IPS-20b (cell line): ENCODE results near the gene BIK.
"Not testable (repeated sequence)": the region's sequence is repeated elsewhere in the genome, so short reads cannot be mapped to it uniquely, and the experiment has no call there.

Source experiments
- H3K27ac ChIP-seq: one replicate; pipeline ENCODE4 v1.5.1; 2013; ENCODE audit warnings: low read length
- H3K27me3 ChIP-seq: 2 replicates; pipeline ENCODE4 v1.6.1; 2013; ENCODE audit warnings: mild to moderate bottlenecking, low read length, inconsistent platforms; ENCODE audit not compliant: insufficient read depth
- H3K36me3 ChIP-seq: 2 replicates; pipeline ENCODE4 v1.6.1; 2013; ENCODE audit warnings: low read depth, mild to moderate bottlenecking, inconsistent platforms, low read length, moderate library complexity; ENCODE audit not compliant: insufficient read depth
- H3K4me1 ChIP-seq: 2 replicates; pipeline ENCODE4 v1.6.1; 2013; ENCODE audit warnings: mild to moderate bottlenecking, control low read depth, inconsistent platforms, low read length, moderate library complexity; ENCODE audit not compliant: insufficient read depth
- H3K4me3 ChIP-seq: 2 replicates; pipeline ENCODE4 v1.5.1; 2013; ENCODE audit warnings: mild to moderate bottlenecking, low read length, inconsistent platforms
- H3K9ac ChIP-seq: 2 replicates; pipeline ENCODE4 v1.6.1; 2013; ENCODE audit warnings: low read depth, mild to moderate bottlenecking, inconsistent platforms, low read length, moderate library complexity
- H3K9me3 ChIP-seq: 2 replicates; pipeline ENCODE4 v1.6.1; 2013; ENCODE audit warnings: mild to moderate bottlenecking, low read depth, low read length, inconsistent platforms; ENCODE audit not compliant: insufficient read depth

The BIK gene

DNA sequence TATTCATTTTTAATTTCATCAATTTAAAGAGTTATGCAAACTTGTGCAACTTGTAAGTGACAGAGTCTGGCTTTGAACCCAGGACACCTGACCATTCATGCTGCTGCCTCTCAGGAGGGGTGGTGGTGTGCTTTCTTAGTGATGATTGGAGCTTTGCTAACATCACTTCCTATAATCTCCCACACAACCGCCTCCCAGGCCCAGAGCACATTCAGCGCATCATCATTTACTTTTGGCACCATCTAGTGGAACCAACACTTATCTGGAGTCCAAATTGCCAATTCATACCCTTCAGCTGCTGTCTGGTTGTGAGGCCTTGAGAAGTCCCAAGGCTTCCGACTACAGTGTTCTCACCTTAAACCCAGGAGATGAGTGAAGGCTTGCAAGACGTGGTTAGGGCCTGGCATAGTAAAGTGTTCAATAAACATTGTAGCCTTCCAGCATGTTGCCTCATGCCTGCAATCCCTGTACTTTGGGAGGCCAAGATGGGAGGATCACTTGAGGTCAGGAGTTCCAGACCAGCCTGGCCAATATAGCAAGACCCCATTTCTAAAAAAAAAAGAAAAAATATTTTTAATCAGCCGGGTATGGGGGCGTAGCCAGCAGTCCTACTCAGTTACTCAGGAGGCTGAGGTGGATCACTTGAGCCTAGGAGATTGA lies 20.3 kb upstream of the BIK start:
- H3K4me1 ChIP-seq: no peaks in the 10 kb centered on the region
- no peak overlapping the region for H3K27ac ChIP-seq
- H3K9me3 ChIP-seq: no peaks in the 10 kb centered on the region
- no peak overlapping the region for H3K4me3 ChIP-seq
- no peak overlapping the region for H3K9ac ChIP-seq
- H3K27me3 ChIP-seq: no peaks in the 10 kb centered on the region
- no peaks in the 10 kb centered on the region for H3K36me3 ChIP-seq

DNA sequence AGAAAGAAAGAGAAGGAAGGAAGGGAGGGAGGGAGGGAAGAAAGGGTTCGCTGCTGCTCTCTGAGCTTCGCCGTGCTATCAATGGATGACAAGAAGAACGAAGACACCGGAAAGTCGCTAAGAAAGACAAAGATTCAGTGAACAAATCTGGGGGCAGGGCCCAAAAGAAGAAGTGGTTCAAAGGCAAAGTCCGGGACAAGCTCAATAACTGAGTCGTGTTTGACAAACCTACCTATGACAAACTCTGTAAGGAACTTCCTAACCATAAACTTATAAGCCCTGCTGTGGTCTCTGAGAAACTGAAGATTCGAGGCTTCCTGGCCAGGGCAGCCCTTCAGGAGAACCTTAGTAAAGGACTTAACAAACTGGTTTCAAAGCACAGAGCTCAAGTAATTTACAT lies 18.5 kb upstream of the BIK start:
- Histone ChIP-seq H3K27me3 (no peaks in the 10 kb centered on the region), H3K9me3 (peaks cover 7% of the 10 kb centered on the region; the same call in 1 of the 2 replicates), H3K4me3 (no peak overlapping the region), H3K4me1 (no peaks in the 10 kb centered on the region), H3K9ac (no peak overlapping the region), H3K27ac (no peak overlapping the region), H3K36me3 (no peaks in the 10 kb centered on the region)

DNA sequence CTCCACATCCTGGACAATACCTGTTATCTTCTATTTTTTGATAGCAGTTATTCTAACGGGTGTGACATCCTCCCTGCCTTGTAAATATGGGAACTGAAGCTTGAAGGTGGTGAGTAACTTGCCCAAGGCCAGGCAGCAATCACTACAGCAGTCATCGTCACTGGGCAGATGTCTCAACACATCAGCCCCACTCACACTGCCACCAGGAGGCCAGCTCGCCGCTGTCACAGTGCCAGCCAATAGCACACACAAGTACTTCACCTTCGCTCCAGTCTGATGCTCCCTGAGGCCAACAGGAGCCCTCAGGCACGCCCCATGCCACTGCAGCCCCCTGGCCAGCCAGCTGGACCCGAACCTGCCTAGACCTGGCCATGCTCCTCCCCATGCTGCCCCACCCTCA lies 16.5 kb upstream of the BIK start:
- Histone ChIP-seq H3K4me3 (no peak overlapping the region), H3K9ac (no peak overlapping the region), H3K4me1 (no peaks in the 10 kb centered on the region), H3K36me3 (no peaks in the 10 kb centered on the region), H3K27ac (no peak overlapping the region), H3K27me3 (no peaks in the 10 kb centered on the region), H3K9me3 (peaks cover 7% of the 10 kb centered on the region; the same call in 1 of the 2 replicates)

DNA sequence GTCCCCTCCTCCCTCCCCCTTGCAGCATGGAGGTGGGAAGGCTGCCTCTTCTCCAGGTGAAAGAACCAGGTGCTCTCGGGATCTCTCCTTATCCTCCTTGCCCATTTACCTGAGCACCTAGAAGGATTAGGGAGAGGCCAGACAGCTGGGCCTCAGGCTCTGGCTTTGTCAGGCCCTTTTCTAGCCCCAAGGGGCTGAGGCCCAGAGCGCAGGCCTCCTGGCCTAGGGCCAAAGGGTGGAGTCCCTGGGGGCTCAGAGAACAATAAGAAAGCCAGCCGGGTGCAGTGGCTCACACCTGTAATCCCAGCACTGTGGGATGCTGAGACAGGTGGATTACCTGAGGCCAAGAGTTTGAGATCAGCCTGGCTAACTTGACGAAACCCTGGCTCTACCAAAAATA lies 16.0 kb upstream of the BIK start:
- H3K9ac ChIP-seq: no peak overlapping the region
- peaks cover 7% of the 10 kb centered on the region; the same call in 1 of the 2 replicates for H3K9me3 ChIP-seq
- H3K36me3 ChIP-seq: no peaks in the 10 kb centered on the region
- H3K4me1 ChIP-seq: no peaks in the 10 kb centered on the region
- H3K27me3 ChIP-seq: no peaks in the 10 kb centered on the region
- H3K27ac ChIP-seq: no peak overlapping the region
- H3K4me3 ChIP-seq: no peak overlapping the region

DNA sequence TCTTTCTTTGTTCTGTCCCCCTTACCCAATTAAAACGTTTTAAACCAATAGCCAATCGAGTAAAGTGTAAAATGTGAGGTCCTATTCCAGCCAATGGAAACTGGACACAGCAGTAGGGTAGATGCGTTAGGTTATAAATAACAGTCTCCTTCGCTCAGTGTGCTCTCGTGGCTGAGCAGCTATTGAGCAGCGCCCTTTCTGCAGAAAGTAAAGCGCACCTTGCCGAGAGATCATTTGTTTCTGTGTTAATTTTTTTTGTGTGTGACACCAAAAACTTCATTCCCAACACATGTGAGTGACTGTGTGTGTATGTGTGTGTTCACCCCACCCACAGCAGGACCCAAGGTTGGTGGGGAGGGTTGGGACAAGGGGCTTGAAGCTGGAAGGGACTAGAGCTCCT lies 14.1 kb upstream of the BIK start:
- Histone ChIP-seq H3K9ac (no peak overlapping the region), H3K9me3 (peaks cover 7% of the 10 kb centered on the region; the same call in 1 of the 2 replicates), H3K4me1 (no peaks in the 10 kb centered on the region), H3K36me3 (no peaks in the 10 kb centered on the region), H3K27ac (no peak overlapping the region), H3K4me3 (no peak overlapping the region), H3K27me3 (no peaks in the 10 kb centered on the region)

DNA sequence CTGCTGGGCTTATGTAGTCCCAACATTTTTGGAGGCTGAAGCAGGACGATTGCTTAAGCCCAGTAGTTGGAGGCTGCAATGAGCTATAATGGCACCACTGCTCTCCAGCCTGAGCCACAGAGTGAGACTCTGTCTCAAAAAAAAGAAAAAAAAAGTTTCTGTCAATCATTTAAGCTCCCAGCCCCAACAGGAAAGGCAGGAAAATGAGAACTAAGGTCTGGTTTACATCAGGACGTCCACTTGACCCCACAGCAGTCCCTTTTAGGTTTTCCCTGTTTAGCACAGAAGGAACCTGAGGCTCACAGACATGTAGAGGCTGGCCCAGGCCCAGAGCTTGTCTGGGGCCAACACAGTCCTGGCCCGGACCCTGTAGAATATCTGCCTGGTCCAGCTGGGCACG lies 12.2 kb upstream of the BIK start:
- no peaks in the 10 kb centered on the region for H3K27me3 ChIP-seq
- H3K4me1 ChIP-seq: no peaks in the 10 kb centered on the region
- H3K27ac ChIP-seq: no peak overlapping the region
- no peak overlapping the region for H3K9ac ChIP-seq
- H3K36me3 ChIP-seq: no peaks in the 10 kb centered on the region
- no peak overlapping the region for H3K4me3 ChIP-seq
- H3K9me3 ChIP-seq: peaks cover 7% of the 10 kb centered on the region; the same call in 1 of the 2 replicates

DNA sequence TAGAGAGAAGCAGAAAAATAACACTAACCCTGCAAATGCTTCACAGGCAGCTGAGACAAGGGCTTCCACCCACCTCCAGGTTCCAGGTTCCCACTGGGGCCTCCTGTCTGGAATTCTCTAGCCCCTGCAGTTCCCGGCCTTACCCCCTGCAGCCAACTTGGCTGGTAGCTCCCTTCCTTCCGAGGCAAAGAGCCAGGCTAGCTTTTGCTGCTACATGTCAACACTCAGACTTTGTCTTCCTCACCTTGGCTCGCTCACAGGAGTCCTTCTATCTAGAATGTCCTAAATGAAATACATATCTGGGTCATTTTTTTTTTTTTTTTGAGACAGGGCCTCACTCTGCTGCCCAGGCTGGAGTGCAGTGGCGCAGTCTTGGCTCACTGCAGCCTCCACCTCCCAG lies 11.5 kb upstream of the BIK start:
- H3K36me3 ChIP-seq: no peaks in the 10 kb centered on the region
- no peaks in the 10 kb centered on the region for H3K27me3 ChIP-seq
- H3K4me1 ChIP-seq: no peaks in the 10 kb centered on the region
- H3K9me3 ChIP-seq: peaks cover 7% of the 10 kb centered on the region; the same call in 1 of the 2 replicates
- no peak overlapping the region for H3K4me3 ChIP-seq
- H3K9ac ChIP-seq: no peak overlapping the region
- H3K27ac ChIP-seq: no peak overlapping the region

DNA sequence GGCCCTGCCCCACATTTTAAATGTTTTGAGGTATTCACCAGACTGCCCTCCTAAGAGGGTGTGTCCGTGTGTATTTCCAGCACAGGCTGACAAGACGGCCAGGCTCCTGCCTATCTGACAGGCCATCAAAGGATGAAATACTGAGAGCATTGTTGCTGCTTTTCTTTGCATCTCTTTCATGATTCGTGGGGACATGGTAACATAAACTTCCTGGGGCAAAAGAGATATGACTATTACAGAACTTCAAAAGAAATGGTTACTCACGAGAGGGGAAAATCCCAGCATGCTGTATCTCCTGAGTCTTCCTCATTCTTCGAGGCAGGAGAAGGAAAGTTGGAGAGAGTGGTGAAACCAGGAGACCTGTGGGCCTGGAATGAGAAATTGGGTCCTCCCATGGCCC lies 10.3 kb upstream of the BIK start:
- no peak overlapping the region for H3K4me3 ChIP-seq
- no peaks in the 10 kb centered on the region for H3K36me3 ChIP-seq
- no peak overlapping the region for H3K9ac ChIP-seq
- H3K27me3 ChIP-seq: no peaks in the 10 kb centered on the region
- H3K27ac ChIP-seq: no peak overlapping the region
- H3K4me1 ChIP-seq: no peaks in the 10 kb centered on the region
- peaks cover 7% of the 10 kb centered on the region; the same call in 1 of the 2 replicates for H3K9me3 ChIP-seq

DNA sequence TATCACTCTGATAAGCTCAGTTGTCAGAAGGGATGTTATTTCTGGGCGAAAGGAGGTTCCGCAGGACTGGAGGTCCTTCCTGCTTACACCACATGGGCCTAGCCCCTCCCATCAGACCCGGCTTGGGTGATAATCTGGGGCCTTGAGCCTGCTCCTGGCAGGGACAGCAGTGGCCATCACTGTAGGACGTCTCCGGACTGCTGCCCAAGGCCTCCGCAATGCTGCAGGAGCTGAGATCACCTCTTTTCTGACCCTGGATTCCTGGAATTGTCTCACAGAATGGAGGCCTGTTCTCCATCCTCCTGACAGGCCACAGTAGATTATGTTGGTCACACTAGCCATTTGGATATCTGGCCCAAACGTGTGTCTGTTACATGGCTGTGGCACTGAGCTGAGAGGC lies 9.2 kb upstream of the BIK start:
- Histone ChIP-seq H3K36me3 (no peaks in the 10 kb centered on the region), H3K9me3 (peaks cover 6% of the 10 kb centered on the region; the same call in 1 of the 2 replicates), H3K9ac (no peak overlapping the region), H3K4me3 (no peak overlapping the region), H3K27ac (no peak overlapping the region), H3K4me1 (no peaks in the 10 kb centered on the region), H3K27me3 (no peaks in the 10 kb centered on the region)

DNA sequence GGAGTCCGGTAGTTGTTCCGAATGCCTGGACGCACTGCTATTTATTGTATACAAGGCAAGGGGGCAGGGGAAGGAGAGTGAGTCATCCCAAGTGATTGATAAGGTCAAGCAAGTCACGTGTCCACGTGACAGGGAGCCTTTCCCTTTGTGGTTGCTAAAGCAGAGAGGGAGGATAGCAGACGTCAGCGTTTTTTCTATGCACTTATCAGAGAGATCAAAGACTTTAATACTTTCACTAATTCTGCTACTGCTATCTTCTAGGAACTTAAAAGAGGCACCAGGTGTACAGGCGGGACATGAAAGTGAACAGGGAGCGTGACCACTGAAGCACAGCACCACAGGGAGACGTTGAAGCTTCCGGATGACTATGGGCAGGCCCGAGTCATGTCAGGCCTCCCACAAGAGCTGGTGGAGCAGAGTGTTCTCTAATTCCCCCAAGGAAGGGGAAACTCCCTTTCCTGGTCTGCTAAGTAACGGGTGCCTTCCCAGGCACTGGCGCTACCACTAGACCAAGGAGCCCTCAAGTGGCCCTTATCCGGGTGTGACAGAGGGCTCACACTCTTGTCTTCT lies 6.4 kb upstream of the BIK start:
- not testable (repeated sequence) for H3K27ac ChIP-seq, H3K36me3 ChIP-seq, H3K4me1 ChIP-seq, H3K9ac ChIP-seq, H3K27me3 ChIP-seq, H3K4me3 ChIP-seq, H3K9me3 ChIP-seq

DNA sequence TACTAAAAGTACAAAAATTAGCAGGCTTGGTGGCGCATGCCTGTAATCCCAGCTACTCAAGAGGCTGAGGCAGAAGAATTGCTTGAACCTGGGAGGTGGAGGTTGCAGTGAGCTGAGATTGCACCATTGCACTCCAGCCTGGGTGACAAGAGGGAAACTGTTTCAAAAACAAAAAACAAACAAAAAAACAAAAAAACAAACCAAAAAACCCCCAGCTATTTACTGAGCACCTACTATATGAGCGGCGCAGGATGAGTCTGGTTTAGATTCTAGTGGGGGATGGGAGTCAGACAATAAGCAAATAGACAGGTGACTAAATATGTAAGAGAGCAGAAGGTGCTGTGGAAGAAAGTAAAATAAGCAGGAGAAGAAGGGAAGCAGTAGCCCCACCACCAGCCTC lies 5.6 kb upstream of the BIK start:
- H3K4me3 ChIP-seq: not testable (repeated sequence)

DNA sequence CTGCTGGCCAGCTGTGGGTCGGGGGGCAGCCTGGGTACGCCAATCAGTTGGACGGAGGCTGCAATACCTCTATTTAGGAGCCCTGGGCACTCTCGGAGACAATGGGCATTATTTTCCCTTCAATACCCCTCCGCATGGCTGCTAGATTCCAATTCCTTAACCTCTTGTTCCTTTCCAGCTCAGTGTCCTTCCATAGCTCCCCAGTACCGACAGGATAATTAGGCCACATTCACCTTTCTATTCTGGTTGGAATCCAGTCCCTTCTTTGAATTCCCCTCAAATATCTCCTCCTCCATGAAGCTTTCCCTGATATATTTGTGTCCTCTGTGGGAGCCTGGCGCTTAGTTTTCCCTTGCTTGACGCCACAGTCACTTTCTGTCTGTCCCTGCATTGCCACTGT lies 4.2 kb upstream of the BIK start:
- Histone ChIP-seq H3K4me1 (no peaks in the 10 kb centered on the region; the same call in 1 of the 2 replicates), H3K9me3 (no peaks in the 10 kb centered on the region), H3K9ac (no peak overlapping the region), H3K4me3 (no peak overlapping the region), H3K27ac (no peak overlapping the region), H3K36me3 (no peaks in the 10 kb centered on the region), H3K27me3 (peaks cover 29% of the 10 kb centered on the region)

More for the DNA sequence above, 5.6 kb upstream of the BIK start:
- H3K4me1 ChIP-seq, H3K27ac ChIP-seq, H3K9ac ChIP-seq, H3K9me3 ChIP-seq, H3K36me3 ChIP-seq: not testable (repeated sequence)
- H3K27me3 ChIP-seq: peaks cover 15% of the 10 kb centered on the region
